ENCODE measurements around the gene C3orf38.
A peak's percentile ranks its signal among the peaks of the same experiment; 100 is the strongest.
"Not testable (repeated sequence)": the region's sequence is repeated elsewhere in the genome, so short reads cannot be mapped to it uniquely, and the experiment has no call there.

Gene C3orf38

DNA sequence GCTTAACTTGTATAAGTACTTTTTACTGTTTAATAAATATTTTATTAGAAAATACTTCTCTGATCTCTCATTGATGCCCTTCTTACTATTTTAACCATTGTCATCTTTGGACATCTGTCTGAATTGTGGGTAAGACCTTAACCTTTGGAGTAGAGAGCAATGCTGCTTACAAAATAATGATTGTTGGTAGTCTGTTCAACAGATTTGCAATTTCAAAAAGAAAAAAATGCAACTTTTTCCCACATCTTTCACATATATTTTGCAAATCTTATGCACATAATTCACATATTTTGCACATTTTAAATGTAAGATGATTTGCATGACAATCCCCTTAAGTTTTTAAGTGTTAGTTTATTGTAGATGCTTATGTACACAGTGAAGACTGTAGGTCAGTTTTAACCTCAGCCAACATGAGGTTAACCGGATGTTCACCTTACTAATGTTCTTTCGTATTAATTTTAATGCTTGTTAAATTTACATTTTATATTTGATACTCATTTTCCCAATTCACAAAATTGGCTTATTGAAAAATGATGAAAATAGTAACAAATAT, 16.7 kb downstream of the C3orf38 start:
- no peak for DNase-seq

GRCh38 chr3:88167173-88167572, 17.4 kb downstream of the C3orf38 start:
- DNase-seq = no peak

GRCh38 chr3:88167704-88168103, 17.9 kb downstream of the C3orf38 start:
- DNase-seq = no peak

- DNase-seq = no peak
Observed at GRCh38 chr3:88168171-88168570, 18.4 kb downstream of the C3orf38 start.

GRCh38 chr3:88180398-88180999, 30.7 kb downstream of the C3orf38 start:
- DNase-seq = no peak

DNA sequence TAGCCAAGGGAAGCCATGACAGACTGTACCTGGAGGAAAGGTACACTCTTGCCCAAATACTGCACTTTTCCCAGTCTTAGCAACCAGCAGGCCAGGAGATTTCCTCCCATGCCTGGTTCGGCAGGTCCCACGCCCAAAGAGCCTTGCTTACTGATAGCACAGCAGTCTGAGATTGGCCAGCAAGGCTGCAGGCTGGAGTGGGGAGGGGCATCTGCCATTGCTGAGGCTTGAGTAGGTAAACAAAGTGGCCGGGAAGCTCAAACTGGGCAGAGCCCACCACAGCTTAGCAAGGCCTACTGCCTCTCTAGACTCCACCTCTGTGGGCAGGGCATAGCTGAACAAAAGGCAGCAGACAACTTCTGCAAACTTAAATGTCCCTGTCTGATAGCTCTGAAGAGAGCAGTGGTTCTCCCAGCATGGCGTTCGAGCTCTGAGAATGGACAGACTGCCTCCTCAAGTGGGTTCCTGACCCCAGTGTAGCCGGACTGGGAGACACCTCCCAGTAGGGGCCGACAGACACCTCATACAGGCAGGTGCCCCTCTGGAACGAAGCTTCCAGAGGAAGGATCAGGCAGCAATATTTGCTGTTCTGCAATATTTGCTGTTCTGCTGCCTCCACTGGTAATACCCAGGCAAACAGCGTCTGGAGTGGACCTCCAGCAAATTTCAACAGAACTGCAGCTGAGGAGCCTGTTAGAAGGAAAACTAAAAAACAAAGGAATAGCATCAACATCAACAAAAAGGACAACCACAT, 32.6 kb downstream of the C3orf38 start:
- DNase-seq = not testable (repeated sequence)

GRCh38 chr3:88188436-88188835, 38.7 kb downstream of the C3orf38 start:
- DNase-seq = no peak

GRCh38 chr3:88189361-88189810, 39.6 kb downstream of the C3orf38 start:
- no peak for DNase-seq

- no peak for DNase-seq
Observed at GRCh38 chr3:88191872-88192409, 42.2 kb downstream of the C3orf38 start.

- no peak for DNase-seq
Observed at GRCh38 chr3:88192631-88193030, 42.9 kb downstream of the C3orf38 start.

GRCh38 chr3:88195951-88196434, 46.2 kb downstream of the C3orf38 start:
- no peak for DNase-seq

GRCh38 chr3:88198121-88198520, 48.4 kb downstream of the C3orf38 start:
- no peak for DNase-seq

GRCh38 chr3:88203642-88204055, 53.9 kb downstream of the C3orf38 start:
- peak; percentile 24 for DNase-seq

All from stimulated activated naive CD4-positive, alpha-beta T cell treated with Interleukin-2 at 50 U/mL for 16 hours (primary cell).